ENCODE results near the gene PTPRD. TPM values are rescaled to one million over a fixed set of nuclear protein-coding genes. Genes with fewer than 3 reads are reported as not detected.

PTPRD gene
- total RNA-seq, 1 donor from 2014 or later = 532 TPM

DNA sequence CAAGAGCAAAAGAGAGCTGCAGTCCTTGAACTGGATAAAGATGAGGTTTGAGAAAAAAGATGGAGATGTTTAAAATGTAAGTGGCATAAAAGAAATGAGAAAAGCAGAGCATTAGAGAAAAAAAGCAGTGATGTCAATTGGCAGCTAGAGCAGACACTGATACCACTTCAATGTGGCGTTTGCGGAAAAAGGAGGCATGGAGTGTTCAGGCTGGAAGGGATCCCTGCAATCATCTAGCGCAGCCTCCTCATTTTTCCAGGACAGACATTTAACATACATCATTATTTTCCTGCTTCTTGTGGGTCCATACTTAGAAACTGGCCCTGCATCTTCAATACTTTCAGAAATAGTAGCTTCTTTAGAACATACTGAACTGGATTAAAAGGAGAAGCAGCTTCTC, 563.8 kb downstream of the PTPRD start:
- DNase-seq = no peak
- Mint-ChIP-seq H3K36me3 (ENCODE audit: unreplicated experiment) (no peaks in the 10 kb centered on the region), H3K27ac (ENCODE audit: unreplicated experiment) (peak overlapping the region; percentile 41), H3K9me3 (ENCODE audit: unreplicated experiment) (peaks cover 7% of the 10 kb centered on the region), H3K4me3 (ENCODE audit: unreplicated experiment) (no peak overlapping the region), H3K27me3 (ENCODE audit: unreplicated experiment) (peaks cover 2% of the 10 kb centered on the region), H3K4me1 (ENCODE audit: low read depth, unreplicated experiment) (peaks cover 22% of the 10 kb centered on the region)
- TF ChIP-seq, protein P1, sequence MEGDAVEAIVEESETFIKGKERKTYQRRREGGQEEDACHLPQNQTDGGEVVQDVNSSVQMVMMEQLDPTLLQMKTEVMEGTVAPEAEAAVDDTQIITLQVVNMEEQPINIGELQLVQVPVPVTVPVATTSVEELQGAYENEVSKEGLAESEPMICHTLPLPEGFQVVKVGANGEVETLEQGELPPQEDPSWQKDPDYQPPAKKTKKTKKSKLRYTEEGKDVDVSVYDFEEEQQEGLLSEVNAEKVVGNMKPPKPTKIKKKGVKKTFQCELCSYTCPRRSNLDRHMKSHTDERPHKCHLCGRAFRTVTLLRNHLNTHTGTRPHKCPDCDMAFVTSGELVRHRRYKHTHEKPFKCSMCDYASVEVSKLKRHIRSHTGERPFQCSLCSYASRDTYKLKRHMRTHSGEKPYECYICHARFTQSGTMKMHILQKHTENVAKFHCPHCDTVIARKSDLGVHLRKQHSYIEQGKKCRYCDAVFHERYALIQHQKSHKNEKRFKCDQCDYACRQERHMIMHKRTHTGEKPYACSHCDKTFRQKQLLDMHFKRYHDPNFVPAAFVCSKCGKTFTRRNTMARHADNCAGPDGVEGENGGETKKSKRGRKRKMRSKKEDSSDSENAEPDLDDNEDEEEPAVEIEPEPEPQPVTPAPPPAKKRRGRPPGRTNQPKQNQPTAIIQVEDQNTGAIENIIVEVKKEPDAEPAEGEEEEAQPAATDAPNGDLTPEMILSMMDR (IDR thresholded peaks at IDR 0.05; ENCODE audit: partially characterized antibody, unreplicated experiment) = no peak

DNA sequence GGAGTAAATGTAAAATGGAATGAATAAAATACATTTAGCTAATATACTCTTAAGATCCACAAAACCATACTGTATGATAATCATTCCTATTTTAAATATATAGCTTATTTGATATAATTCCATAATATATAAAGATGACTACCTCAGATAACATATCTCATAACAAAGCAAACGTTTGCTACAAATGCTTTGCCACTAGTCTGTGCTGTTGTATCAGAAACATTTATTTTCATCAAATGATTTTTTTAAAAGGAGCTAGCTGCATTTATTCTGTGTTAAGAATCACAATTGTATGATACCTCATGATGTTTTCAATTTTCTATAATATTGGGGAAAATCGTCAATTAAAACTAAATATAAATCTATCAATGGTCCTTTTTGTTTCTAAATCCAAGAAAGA, 567.2 kb downstream of the PTPRD start:
- H3K4me3 Mint-ChIP-seq (ENCODE audit: unreplicated experiment) = no peak overlapping the region
- TF ChIP-seq, protein P1 (IDR thresholded peaks at IDR 0.05; ENCODE audit: partially characterized antibody, unreplicated experiment) = peak; percentile 22
- no peak overlapping the region for H3K27ac Mint-ChIP-seq (ENCODE audit: unreplicated experiment)
- H3K36me3 Mint-ChIP-seq (ENCODE audit: unreplicated experiment) = no peaks in the 10 kb centered on the region
- peaks cover 2% of the 10 kb centered on the region for H3K27me3 Mint-ChIP-seq (ENCODE audit: unreplicated experiment)
- no peak for DNase-seq
- H3K9me3 Mint-ChIP-seq (ENCODE audit: unreplicated experiment) = peaks cover 5% of the 10 kb centered on the region
- H3K4me1 Mint-ChIP-seq (ENCODE audit: low read depth, unreplicated experiment) = peaks cover 30% of the 10 kb centered on the region

DNA sequence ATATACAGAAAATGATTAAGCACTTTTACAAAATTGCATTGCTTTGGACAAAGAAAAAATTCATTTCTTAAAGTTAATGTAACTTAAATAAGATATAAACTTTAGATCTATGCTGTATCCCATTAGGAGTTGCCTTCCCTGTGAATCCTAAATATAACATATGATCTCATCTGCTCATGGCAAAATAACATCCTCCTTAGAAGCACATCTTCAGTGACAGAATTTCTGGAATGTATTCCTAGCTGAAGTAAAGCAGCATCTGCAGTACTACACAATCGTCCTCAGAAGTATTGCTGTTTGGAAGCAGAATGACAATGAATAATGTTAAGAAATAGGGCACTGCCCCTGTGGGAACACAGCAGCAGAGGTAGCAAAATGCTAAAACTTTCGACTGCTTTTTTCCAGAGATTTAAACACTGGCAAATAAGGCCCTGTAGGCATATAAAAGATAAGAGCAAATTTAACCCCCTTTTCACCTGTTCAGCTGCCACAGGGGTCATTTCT, 571.0 kb downstream of the PTPRD start:
- DNase-seq = no peak
- Mint-ChIP-seq H3K4me3 (ENCODE audit: unreplicated experiment) (no peak overlapping the region), H3K27ac (ENCODE audit: unreplicated experiment) (peak overlapping the region; percentile 53), H3K27me3 (ENCODE audit: unreplicated experiment) (no peaks in the 10 kb centered on the region), H3K9me3 (ENCODE audit: unreplicated experiment) (peaks cover 2% of the 10 kb centered on the region), H3K4me1 (ENCODE audit: low read depth, unreplicated experiment) (peaks cover 25% of the 10 kb centered on the region), H3K36me3 (ENCODE audit: unreplicated experiment) (no peaks in the 10 kb centered on the region)
- TF ChIP-seq, protein P1 (IDR thresholded peaks at IDR 0.05; ENCODE audit: partially characterized antibody, unreplicated experiment) = no peak

DNA sequence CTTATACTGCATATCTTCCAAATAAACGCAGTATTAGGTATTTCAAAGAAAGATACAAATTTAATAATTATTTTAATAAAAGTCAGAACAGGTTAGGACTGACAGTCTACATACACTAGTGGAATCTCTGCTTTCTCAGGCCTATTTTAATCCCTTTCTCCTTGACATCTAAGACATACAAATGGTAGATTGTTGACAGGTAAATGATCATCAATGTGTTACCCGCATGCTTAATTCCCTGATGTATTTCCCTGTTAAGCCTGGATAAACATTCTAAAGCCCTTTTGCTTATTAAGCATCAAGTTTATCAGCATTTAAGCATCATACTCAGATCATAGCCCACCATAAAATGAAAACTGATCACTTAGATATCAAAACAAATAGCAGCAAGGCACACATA, 576.7 kb downstream of the PTPRD start:
- Mint-ChIP-seq H3K27me3 (ENCODE audit: unreplicated experiment) (peaks cover 4% of the 10 kb centered on the region), H3K4me1 (ENCODE audit: low read depth, unreplicated experiment) (peaks cover 21% of the 10 kb centered on the region), H3K27ac (ENCODE audit: unreplicated experiment) (no peak overlapping the region), H3K9me3 (ENCODE audit: unreplicated experiment) (peaks cover 9% of the 10 kb centered on the region), H3K4me3 (ENCODE audit: unreplicated experiment) (no peak overlapping the region), H3K36me3 (ENCODE audit: unreplicated experiment) (no peaks in the 10 kb centered on the region)
- DNase-seq = no peak
- TF ChIP-seq, protein P1 (IDR thresholded peaks at IDR 0.05; ENCODE audit: partially characterized antibody, unreplicated experiment) = no peak

DNA sequence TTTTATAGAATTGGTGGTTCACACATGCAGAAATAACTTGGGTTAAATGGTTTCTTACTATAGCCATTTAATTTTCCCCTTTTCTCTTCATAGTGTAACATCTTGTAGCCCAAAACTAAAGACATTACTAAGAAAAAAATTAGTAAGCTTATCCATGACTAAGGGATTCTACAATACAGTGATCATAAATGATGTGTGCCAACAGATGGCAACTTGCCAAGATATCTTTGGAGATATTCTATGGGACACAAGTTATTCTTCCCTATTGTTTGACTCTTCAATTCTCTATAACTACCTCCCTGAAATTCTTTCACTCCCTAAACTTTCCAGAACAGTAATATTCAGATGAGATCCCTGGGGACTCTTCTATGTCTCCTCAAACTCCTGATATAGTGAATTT, 580.6 kb downstream of the PTPRD start:
- no peak overlapping the region for H3K4me3 Mint-ChIP-seq (ENCODE audit: unreplicated experiment)
- H3K27ac Mint-ChIP-seq (ENCODE audit: unreplicated experiment) = no peak overlapping the region
- peaks cover 18% of the 10 kb centered on the region for H3K36me3 Mint-ChIP-seq (ENCODE audit: unreplicated experiment)
- TF ChIP-seq, protein P1 (IDR thresholded peaks at IDR 0.05; ENCODE audit: partially characterized antibody, unreplicated experiment) = no peak
- DNase-seq = no peak
- peaks cover 6% of the 10 kb centered on the region for H3K27me3 Mint-ChIP-seq (ENCODE audit: unreplicated experiment)
- H3K4me1 Mint-ChIP-seq (ENCODE audit: low read depth, unreplicated experiment) = peaks cover 17% of the 10 kb centered on the region
- H3K9me3 Mint-ChIP-seq (ENCODE audit: unreplicated experiment) = peaks cover 18% of the 10 kb centered on the region
